ENCODE data around the gene NAA40.

The NAA40 gene

GRCh38 chr11:63986156-63986931 is 47.5 kb downstream of the NAA40 start, which contains the start of gene OTUB1:
TSS of gene OTUB1 (plus strand) at chr11:63986438. CDS start at chr11:63986457, 19 bp downstream.
- DNase-seq, result peak; percentile 93

GRCh38 chr11:63986932-63987513 is 48.2 kb downstream of the NAA40 start:
- DNase-seq, result no peak

- no peak for DNase-seq
Observed at GRCh38 chr11:63991558-63991957, 52.8 kb downstream of the NAA40 start.

- DNase-seq, result no peak
Observed at GRCh38 chr11:63993100-63993499, 54.3 kb downstream of the NAA40 start.

GRCh38 chr11:63993993-63994392 is 55.2 kb downstream of the NAA40 start:
- no peak for DNase-seq

- DNase-seq, result no peak
Observed at GRCh38 chr11:63996512-63996911, 57.7 kb downstream of the NAA40 start.

- DNase-seq, result no peak
Observed at GRCh38 chr11:63997104-63997700, 58.4 kb downstream of the NAA40 start.

GRCh38 chr11:63997801-63998337 is 59.1 kb downstream of the NAA40 start:
- no peak for DNase-seq

- DNase-seq, result peak; percentile 69
Observed at GRCh38 chr11:63998558-63999348, 60.0 kb downstream of the NAA40 start.

GRCh38 chr11:63999349-64000025 is 60.7 kb downstream of the NAA40 start:
- DNase-seq, result no peak

GRCh38 chr11:64000026-64000739 is 61.4 kb downstream of the NAA40 start:
- DNase-seq, result peak; percentile 69

GRCh38 chr11:64000740-64001483 is 62.1 kb downstream of the NAA40 start:
- peak; percentile 82 for DNase-seq

- peak; percentile 68 for DNase-seq
Observed at GRCh38 chr11:64001484-64002420, 63.0 kb downstream of the NAA40 start.

- DNase-seq, result no peak
Observed at GRCh38 chr11:64003807-64004589, 65.2 kb downstream of the NAA40 start.

- DNase-seq, result no peak
Observed at GRCh38 chr11:64004590-64004984, 65.8 kb downstream of the NAA40 start.

GRCh38 chr11:64005691-64006090 is 66.9 kb downstream of the NAA40 start:
- DNase-seq, result no peak

GRCh38 chr11:64006398-64006797 is 67.6 kb downstream of the NAA40 start:
- DNase-seq, result no peak

All from right kidney (tissue), 1 donor.